Gastroesophageal sphincter (tissue), 3 donors: ENCODE results near the gene TEDC2.

Experiments
- CTCF ChIP-seq, 4 experiments: fragments of 200-600 bp in 2 of 4; fragments of 450-650 bp in 2 of 4; sonication (generic) in 1 of 4; IDR thresholded peaks; one replicate each; pipeline ENCODE4 v1.5.1; 2017 to 2019; ENCODE audit warnings: antibody characterized with exemption in 4 of 4, mild to moderate bottlenecking in 2 of 4, moderate library complexity in 2 of 4
- POLR2A ChIP-seq, 2 donors: fragments of 450-650 bp; IDR thresholded peaks; one replicate each; pipeline ENCODE4 v1.6.1; 2017; ENCODE audit warnings: antibody characterized with exemption in 2 of 2, mild to moderate bottlenecking in 2 of 2, moderate library complexity in 1 of 2

- no peak for TF ChIP-seq CTCF (IDR thresholded peaks at IDR 0.05)
- TF ChIP-seq POLR2A (IDR thresholded peaks at IDR 0.05): no peak
Observed at GRCh38 chr16:2457267-2457666, 2.6 kb upstream of the TEDC2 start.
